GM10266 (cell line): ENCODE measurements around the gene VDAC2.

Experiments
- DNase-seq: peaks from one replicate; pipeline ENCODE4 v3.0.0; 2012; ENCODE audit errors: extremely low spot score
- CTCF ChIP-seq: IDR thresholded peaks from 2 replicates; pipeline ENCODE4 v1.5.1; 2012; ENCODE audit warnings: mild to moderate bottlenecking, low read depth; ENCODE audit not compliant: control insufficient read depth, insufficient read depth; ENCODE audit errors: missing control alignments

The VDAC2 gene

GRCh38 chr10:75238182-75239095, 27.8 kb downstream of the VDAC2 start:
- no peak for DNase-seq
- TF ChIP-seq CTCF = no peak

GRCh38 chr10:75239096-75239790, 28.6 kb downstream of the VDAC2 start:
- no peak for TF ChIP-seq CTCF
- DNase-seq = no peak

DNA sequence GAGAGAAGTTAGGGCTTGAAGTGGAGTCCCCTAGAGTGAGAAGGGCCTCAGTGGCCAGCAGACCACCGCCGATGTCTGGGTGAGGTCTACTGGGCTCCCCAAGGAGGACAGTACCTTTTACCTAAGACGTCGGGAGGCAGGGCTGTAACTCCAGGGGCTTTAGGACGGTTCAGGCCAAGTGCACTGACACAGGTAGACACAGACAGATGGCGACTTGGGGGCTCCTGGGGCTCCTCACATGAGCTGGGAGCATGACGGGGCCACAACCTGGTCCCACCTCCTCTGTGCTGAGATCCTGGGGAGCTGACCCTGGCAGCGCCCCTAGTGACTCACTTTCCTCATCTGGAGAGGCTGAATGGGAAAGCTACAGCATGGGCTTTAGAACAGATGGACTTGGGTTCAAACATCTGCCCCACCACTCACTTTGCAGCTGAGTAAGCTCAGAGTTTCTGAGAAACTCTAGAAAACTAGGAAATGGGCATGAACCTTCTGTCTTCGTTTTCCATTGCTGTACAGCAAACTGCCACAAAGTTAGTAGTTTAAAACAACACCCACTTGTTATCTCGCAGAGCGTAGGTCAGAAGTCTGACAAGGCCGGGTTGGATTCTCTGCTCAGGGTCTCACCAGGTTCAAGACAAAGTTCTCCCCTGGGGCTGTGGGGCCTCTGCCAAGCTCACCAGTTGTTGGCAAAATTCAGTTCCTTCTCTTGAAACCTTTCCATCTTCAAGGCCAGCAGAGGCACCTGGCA, 29.9 kb downstream of the VDAC2 start:
- no peak for DNase-seq
- TF ChIP-seq CTCF = no peak

DNA sequence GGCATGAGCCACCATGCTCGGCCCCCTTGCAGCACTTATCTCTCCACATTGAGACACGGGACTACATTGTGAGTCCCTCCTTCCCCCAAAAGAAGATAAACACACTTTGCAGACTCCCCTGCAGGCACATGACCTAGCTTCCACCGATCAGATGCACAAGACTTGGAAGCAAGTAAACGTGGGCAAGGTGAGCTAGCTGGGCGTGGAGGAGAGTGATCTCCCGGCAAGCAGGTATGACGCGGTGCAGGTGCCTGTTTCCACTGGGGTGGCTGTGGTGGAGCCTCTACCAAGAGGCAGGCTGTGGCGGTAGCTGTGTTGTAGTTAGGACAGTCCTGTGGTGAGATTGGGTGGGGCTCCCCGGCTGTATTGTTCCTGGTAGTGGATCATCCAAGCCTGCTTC, 32.8 kb downstream of the VDAC2 start:
- no peak for TF ChIP-seq CTCF
- no peak for DNase-seq

DNA sequence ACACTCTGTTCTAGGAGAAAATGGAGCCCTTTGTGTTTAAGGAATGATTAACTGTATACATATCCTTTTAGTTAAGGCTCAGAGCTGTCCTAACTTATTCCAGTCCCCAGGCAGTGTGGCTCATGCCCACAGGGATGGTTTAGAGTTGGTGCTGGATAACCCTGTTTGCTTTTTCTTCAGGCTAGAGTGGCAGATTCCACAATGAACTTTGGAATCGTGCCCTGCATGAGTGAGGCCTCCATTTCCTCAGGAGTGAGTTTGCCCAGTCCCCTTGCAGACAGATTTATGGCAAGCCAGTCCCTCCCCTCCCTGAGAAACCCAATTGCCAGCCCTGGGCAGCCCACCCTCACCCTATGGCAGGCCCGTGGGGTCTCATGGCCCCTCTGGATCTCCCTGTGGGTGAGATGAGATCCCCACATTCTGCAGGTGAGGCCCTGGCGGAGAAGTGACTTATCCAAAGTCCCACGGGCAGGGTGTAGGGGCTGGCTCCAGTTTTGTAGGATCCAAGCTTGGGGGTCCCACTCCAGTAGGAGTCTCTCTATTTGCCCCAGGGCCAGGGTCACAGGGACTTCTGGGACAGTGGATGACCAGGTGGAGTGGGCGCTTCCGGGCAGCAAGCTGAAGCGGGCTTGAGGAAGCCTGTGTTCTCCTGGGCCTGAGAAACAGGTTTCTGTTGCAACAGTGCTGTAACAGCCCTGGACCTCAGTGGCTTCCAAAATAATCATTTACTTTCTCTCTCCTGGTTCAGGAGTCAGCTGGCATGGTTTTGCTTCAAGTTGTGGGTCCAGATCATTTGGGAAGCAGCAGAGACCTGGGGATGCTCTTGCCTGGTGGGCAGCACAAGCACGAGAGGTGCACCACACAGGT, 34.1 kb downstream of the VDAC2 start:
- no peak for DNase-seq

More for the DNA sequence above, 34.1 kb downstream of the VDAC2 start:
- no peak for TF ChIP-seq CTCF
